Mammary epithelial cell (primary cell): ENCODE results near the gene DFFB.
A peak's percentile ranks its signal among the peaks of the same experiment; 100 is the strongest.

Experiments used
- EZH2 ChIP-seq: IDR thresholded peaks from 2 replicates; pipeline ENCODE4 v1.6.1; 2012; ENCODE audit warnings: low read length, inconsistent platforms, borderline replicate concordance
- TF ChIP-seq, protein P1 (sequence below), 2 donors: IDR thresholded peaks in 1 of 2; conservative IDR thresholded peaks in 1 of 2; 2 replicates each; pipeline ENCODE4 v1.5.1; 2011 to 2012; ENCODE audit warnings: inconsistent platforms in 2 of 2, low read length in 2 of 2, mild to moderate bottlenecking in 2 of 2, control low read depth in 1 of 2, low read depth in 1 of 2; ENCODE audit not compliant: insufficient read depth in 1 of 2; ENCODE audit errors: extremely low read depth in 1 of 2

DNA sequence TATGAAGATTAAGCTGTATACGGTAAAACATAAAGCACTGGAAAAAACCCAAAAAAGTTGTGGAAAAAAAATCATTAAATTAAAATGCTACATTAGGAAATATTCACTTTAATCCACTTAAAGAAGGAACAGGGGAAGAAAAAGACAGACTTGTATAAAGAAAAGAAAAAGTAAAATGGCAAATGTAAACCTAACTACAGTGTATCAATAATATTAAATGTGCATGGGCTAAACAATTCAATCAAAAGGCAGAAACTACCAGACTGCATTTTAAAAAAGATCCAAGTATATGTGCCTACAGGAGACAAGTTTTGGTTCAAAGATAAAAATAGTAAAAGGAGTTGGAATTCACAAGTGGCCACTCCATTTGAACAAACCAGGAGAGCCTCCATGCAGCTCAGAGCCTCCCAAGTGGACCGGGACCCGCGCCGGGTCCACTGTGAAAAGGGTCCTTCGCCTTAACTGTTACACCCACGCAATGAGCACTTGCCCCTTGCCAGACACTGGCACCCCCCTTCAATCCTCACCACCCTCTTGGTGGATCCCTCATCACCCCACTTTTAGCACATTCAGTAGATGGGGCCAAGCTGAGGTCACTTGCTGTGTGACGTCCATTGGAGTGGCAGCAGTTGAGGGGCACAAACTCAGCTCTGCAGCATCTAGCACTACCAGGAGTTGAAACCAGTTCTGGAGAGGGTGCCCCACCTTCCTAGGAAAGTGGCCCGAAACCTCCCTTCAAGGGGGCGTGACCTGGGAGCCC, 41.9 kb downstream of the DFFB start:
- TF ChIP-seq, protein P1, sequence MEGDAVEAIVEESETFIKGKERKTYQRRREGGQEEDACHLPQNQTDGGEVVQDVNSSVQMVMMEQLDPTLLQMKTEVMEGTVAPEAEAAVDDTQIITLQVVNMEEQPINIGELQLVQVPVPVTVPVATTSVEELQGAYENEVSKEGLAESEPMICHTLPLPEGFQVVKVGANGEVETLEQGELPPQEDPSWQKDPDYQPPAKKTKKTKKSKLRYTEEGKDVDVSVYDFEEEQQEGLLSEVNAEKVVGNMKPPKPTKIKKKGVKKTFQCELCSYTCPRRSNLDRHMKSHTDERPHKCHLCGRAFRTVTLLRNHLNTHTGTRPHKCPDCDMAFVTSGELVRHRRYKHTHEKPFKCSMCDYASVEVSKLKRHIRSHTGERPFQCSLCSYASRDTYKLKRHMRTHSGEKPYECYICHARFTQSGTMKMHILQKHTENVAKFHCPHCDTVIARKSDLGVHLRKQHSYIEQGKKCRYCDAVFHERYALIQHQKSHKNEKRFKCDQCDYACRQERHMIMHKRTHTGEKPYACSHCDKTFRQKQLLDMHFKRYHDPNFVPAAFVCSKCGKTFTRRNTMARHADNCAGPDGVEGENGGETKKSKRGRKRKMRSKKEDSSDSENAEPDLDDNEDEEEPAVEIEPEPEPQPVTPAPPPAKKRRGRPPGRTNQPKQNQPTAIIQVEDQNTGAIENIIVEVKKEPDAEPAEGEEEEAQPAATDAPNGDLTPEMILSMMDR (conservative IDR thresholded peaks at IDR 0.05 in 1 of 2, IDR thresholded peaks at IDR 0.05 in 1 of 2; ENCODE audit: extremely low read depth in 1 of 2, insufficient read depth in 1 of 2, low read depth in 1 of 2, low read length in 2 of 2) = peak in 1 of 2 donors; percentile 21
- TF ChIP-seq EZH2 = no peak
